ENCODE measurements around the gene E2F2. TPM values are rescaled to one million over a fixed set of nuclear protein-coding genes. Genes with fewer than 3 reads are reported as not detected.
A peak's percentile ranks its signal among the peaks of the same experiment; 100 is the strongest.

E2F2 gene
- total RNA-seq, 1 experiment from 2014 or later = 16.3 TPM

GRCh38 chr1:23562137-23562876 lies 31.3 kb upstream of the E2F2 start:
- Histone ChIP-seq H4K20me1 (ENCODE audit: insufficient read depth) (no peaks in the 10 kb centered on the region; the same call in 1 of the 2 replicates), H3K9me3 (ENCODE audit: control insufficient read depth in 1 of 2, insufficient read depth in 1 of 2, low read depth in 1 of 2, low read length in 2 of 2) (no peaks in the 10 kb centered on the region), H3K9me2 (ENCODE audit: insufficient read depth) (no peaks in the 10 kb centered on the region), H3K9ac (ENCODE audit: low read length) (peak overlapping the region; percentile 94), H3K27ac (ENCODE audit: low read depth, low read length) (peak overlapping the region; percentile 87), H3K36me3 (ENCODE audit: control insufficient read depth in 1 of 2, insufficient read depth in 2 of 2, low read length in 2 of 2) (peaks cover 0 to 2% of the 10 kb centered on the region in 2 experiments; a peak in 1 of 4 replicates), H3K79me2 (ENCODE audit: insufficient read depth, low read length) (peaks cover 19% of the 10 kb centered on the region), H3K27me3 (ENCODE audit: insufficient read depth, low read length) (no peaks in the 10 kb centered on the region), H2AFZ (ENCODE audit: low read depth, low read length, poor library complexity, severe bottlenecking) (no peak overlapping the region), H3K4me3 (replicated peaks in 1 of 2; ENCODE audit: low read depth in 1 of 2, low read length in 2 of 2) (peak overlapping the region; percentile 7 to 31; a peak in 2 of 4 replicates), H3K4me2 (ENCODE audit: low read length) (peak overlapping the region; percentile 85), H3K4me1 (ENCODE audit: control insufficient read depth in 1 of 2, insufficient read depth in 2 of 2, low read length in 2 of 2) (peaks cover 53 to 84% of the 10 kb centered on the region in 2 experiments)
- DNase-seq (ENCODE audit: low read depth, low spot score) = peak; percentile 90
- ChIA-PET POLR2A (interaction anchor here (0.6 to 1.0 kb wide), 2 partner anchors 57 to 398 kb away, joined by 3 read pairs; no protein-coding TSS in a partner anchor), RAD21 (ENCODE audit: low non-redundant PET in 1 of 2, low total read pairs in 2 of 2, uncharacterized antibody in 2 of 2, unreplicated experiment in 2 of 2) (interaction anchor here in 1 of 2 experiments (0.8 kb wide), 1 partner anchor 75 kb away, joined by 3 read pairs; no protein-coding TSS in a partner anchor), CTCF (interaction anchor here (0.8 kb wide), 1 partner anchor 75 kb away, joined by 8 read pairs; no protein-coding TSS in a partner anchor)
- BruUV-seq (replicated peaks) = no TSS peak
- peak; percentile 73 for ATAC-seq
- peak; percentile 55 for TF ChIP-seq POLR2AphosphoS5 (IDR thresholded peaks at IDR 0.05; ENCODE audit: low read depth, low read length)
- TF ChIP-seq FOSL1 (IDR thresholded peaks at IDR 0.05; ENCODE audit: low read depth) = no peak
- TF ChIP-seq JUND (IDR thresholded peaks at IDR 0.05) = no peak
- no peak for TF ChIP-seq ZBTB33 (IDR thresholded peaks at IDR 0.05; ENCODE audit: extremely low read depth, insufficient replicate concordance, low read length)
- no peak for TF ChIP-seq EGR1 (IDR thresholded peaks at IDR 0.05; ENCODE audit: low read depth)
- TF ChIP-seq ELF1 (IDR thresholded peaks at IDR 0.05; ENCODE audit: borderline replicate concordance, low read depth) = no peak
- TF ChIP-seq TCF7L2 (IDR thresholded peaks at IDR 0.05; ENCODE audit: borderline replicate concordance, extremely low read depth, insufficient read depth, insufficient read length) = peak; percentile 65
- no peak for TF ChIP-seq EZH2phosphoT487 (IDR thresholded peaks at IDR 0.05; ENCODE audit: borderline replicate concordance)
- TF ChIP-seq ZFX (IDR thresholded peaks at IDR 0.05) = no peak
- intact Hi-C loops (cut with micrococcal nuclease) = no loop called here

Data from HCT116 (cell line).